ENCODE measurements around the gene PCAT6. TPM values are rescaled to one million over a fixed set of nuclear protein-coding genes. Genes with fewer than 3 reads are reported as not detected.

The PCAT6 gene
- total and polyA plus RNA-seq, 2 donors (not counting 1 experiment from before 2014, with no cell fraction given), result 1.1 to 1.6 TPM

- no peak overlapping the region for H3K27ac ChIP-seq (ENCODE audit: low read length in 2 of 2)
- no peak overlapping the region for H2AFZ ChIP-seq (ENCODE audit: insufficient read depth, low read depth, low read length, poor library complexity, severe bottlenecking)
- no peak overlapping the region for H3K4me3 Mint-ChIP-seq
- ATAC-seq (ENCODE audit: low read depth), result no peak
- POLR2A ChIA-PET, result no interaction called here
- no peaks in the 10 kb centered on the region for H3K4me1 ChIP-seq (ENCODE audit: control insufficient read depth in 2 of 2, insufficient read depth in 2 of 2, low read length in 2 of 2)
- 94% methylated on average over 2 of the region's 4 CpGs for WGBS (ENCODE audit: insufficient coverage)
- intact Hi-C loops (cut with micrococcal nuclease), result no loop called here
- H3K36me3 ChIP-seq (replicated peaks in 1 of 2; ENCODE audit: control extremely low read depth in 1 of 2, control insufficient read depth in 1 of 2, extremely low read depth in 1 of 2, insufficient read depth in 2 of 2, low read length in 1 of 2), result no peaks in the 10 kb centered on the region
- CTCF ChIA-PET, result interaction anchor here (1.6 kb wide), 1 partner anchor 10 kb away, joined by 6 read pairs; no protein-coding TSS in a partner anchor
- H3K27me3 ChIP-seq (replicated peaks in 1 of 4; ENCODE audit: control extremely low read depth in 1 of 4, control insufficient read depth in 3 of 4, insufficient read depth in 4 of 4, low read length in 3 of 4), result no peaks in the 10 kb centered on the region
- TF ChIP-seq EZH2 (IDR thresholded peaks at IDR 0.05; ENCODE audit: borderline replicate concordance, insufficient read depth, low read depth, low read length, poor library complexity, severe bottlenecking) (no peak), CTCF (IDR thresholded peaks at IDR 0.05) (no peak)
- H3K79me2 ChIP-seq (ENCODE audit: control insufficient read depth, insufficient read depth, low read length), result peaks cover 70% of the 10 kb centered on the region
- H4K20me1 ChIP-seq (ENCODE audit: control insufficient read depth, insufficient read depth, low read length, poor library complexity, severe bottlenecking), result peaks cover 37% of the 10 kb centered on the region
- H3K9me3 ChIP-seq (ENCODE audit: control extremely low read depth in 1 of 3, control insufficient read depth in 2 of 3, insufficient read depth in 1 of 3, low read length in 2 of 3), result no peaks in the 10 kb centered on the region
- peaks cover 28% of the 10 kb centered on the region for H3K4me1 Mint-ChIP-seq
- no peak for DNase-seq
- no peaks in the 10 kb centered on the region for H3K9me3 Mint-ChIP-seq (ENCODE audit: insufficient read depth)
- H3K27me3 Mint-ChIP-seq, result no peaks in the 10 kb centered on the region
- H3K4me3 ChIP-seq (ENCODE audit: control extremely low read depth in 1 of 5, extremely low read depth in 1 of 5, insufficient read depth in 1 of 5, low read depth in 2 of 5, low read length in 4 of 5), result no peak overlapping the region
- no peak overlapping the region for H3K9ac ChIP-seq (ENCODE audit: low read length)
- no peak overlapping the region for H3K4me2 ChIP-seq (replicated peaks; ENCODE audit: low read depth, low read length, poor library complexity, severe bottlenecking)
- H3K27ac Mint-ChIP-seq, result no peak overlapping the region
Measured at GRCh38 chr1:202786804-202787203, 23.9 kb upstream of the PCAT6 start.

- POLR2A ChIA-PET, result no interaction called here
Measured at GRCh38 chr1:202788800-202789199, 22.0 kb upstream of the PCAT6 start.

More at GRCh38 chr1:202788800-202789199, 22.0 kb upstream of the PCAT6 start:
- no peak overlapping the region for H3K9ac ChIP-seq (ENCODE audit: low read length)
- no peak overlapping the region for H3K4me2 ChIP-seq (replicated peaks; ENCODE audit: low read depth, low read length, poor library complexity, severe bottlenecking)
- H3K9me3 Mint-ChIP-seq (ENCODE audit: insufficient read depth), result no peaks in the 10 kb centered on the region
- no peak overlapping the region for H3K4me3 ChIP-seq (ENCODE audit: control extremely low read depth in 1 of 5, extremely low read depth in 1 of 5, insufficient read depth in 1 of 5, low read depth in 2 of 5, low read length in 4 of 5)
- ATAC-seq (ENCODE audit: low read depth), result no peak
- CTCF ChIA-PET, result no interaction called here
- intact Hi-C loops (cut with micrococcal nuclease), result no loop called here
- H3K4me3 Mint-ChIP-seq, result no peak overlapping the region
- 83% methylated on average over 2 of the region's 3 CpGs for WGBS (ENCODE audit: insufficient coverage)
- H3K27me3 Mint-ChIP-seq, result no peaks in the 10 kb centered on the region
- no peak for TF ChIP-seq CTCF (IDR thresholded peaks at IDR 0.05)
- no peak for TF ChIP-seq EZH2 (IDR thresholded peaks at IDR 0.05; ENCODE audit: borderline replicate concordance, insufficient read depth, low read depth, low read length, poor library complexity, severe bottlenecking)
- H3K4me1 ChIP-seq (ENCODE audit: control insufficient read depth in 2 of 2, insufficient read depth in 2 of 2, low read length in 2 of 2), result no peaks in the 10 kb centered on the region
- no peaks in the 10 kb centered on the region for H3K9me3 ChIP-seq (ENCODE audit: control extremely low read depth in 1 of 3, control insufficient read depth in 2 of 3, insufficient read depth in 1 of 3, low read length in 2 of 3)
- no peak overlapping the region for H3K27ac Mint-ChIP-seq
- no peak for DNase-seq
- H2AFZ ChIP-seq (ENCODE audit: insufficient read depth, low read depth, low read length, poor library complexity, severe bottlenecking), result no peak overlapping the region
- H3K4me1 Mint-ChIP-seq, result peaks cover 26% of the 10 kb centered on the region
- H3K27ac ChIP-seq (ENCODE audit: low read length in 2 of 2), result no peak overlapping the region
- peaks cover 75% of the 10 kb centered on the region for H3K79me2 ChIP-seq (ENCODE audit: control insufficient read depth, insufficient read depth, low read length)
- no peaks in the 10 kb centered on the region for H3K36me3 ChIP-seq (replicated peaks in 1 of 2; ENCODE audit: control extremely low read depth in 1 of 2, control insufficient read depth in 1 of 2, extremely low read depth in 1 of 2, insufficient read depth in 2 of 2, low read length in 1 of 2)
- peaks cover 39% of the 10 kb centered on the region for H4K20me1 ChIP-seq (ENCODE audit: control insufficient read depth, insufficient read depth, low read length, poor library complexity, severe bottlenecking)
- H3K27me3 ChIP-seq (replicated peaks in 1 of 4; ENCODE audit: control extremely low read depth in 1 of 4, control insufficient read depth in 3 of 4, insufficient read depth in 4 of 4, low read length in 3 of 4), result no peaks in the 10 kb centered on the region
